Trophoblast cell (in vitro differentiated cells and primary cell): Measurements from ENCODE around the gene ZNF217.
"Not testable (repeated sequence)": the region's sequence is repeated elsewhere in the genome, so short reads cannot be mapped to it uniquely, and the experiment has no call there.

ENCODE experiments used
- DNase-seq, 2 donors: peaks; one replicate each; pipeline ENCODE4 v3.0.0-alpha.2; 2016
- H2AFZ ChIP-seq: 2 replicates; pipeline ENCODE4 v1.6.1; 2013; ENCODE audit warnings: low read length, moderate library complexity, mild to moderate bottlenecking; ENCODE audit not compliant: insufficient read depth, poor library complexity
- H2AK5ac ChIP-seq: 2 replicates; pipeline ENCODE4 v1.6.1; 2013; ENCODE audit warnings: mild to moderate bottlenecking, low read length
- H2BK120ac ChIP-seq: 2 replicates; pipeline ENCODE4 v1.6.1; 2013; ENCODE audit warnings: low read length, mild to moderate bottlenecking, moderate library complexity; ENCODE audit not compliant: insufficient read depth, poor library complexity
- H2BK12ac ChIP-seq: 2 replicates; pipeline ENCODE4 v1.6.1; 2013; ENCODE audit warnings: mild to moderate bottlenecking, low read length, moderate library complexity
- H2BK5ac ChIP-seq: 2 replicates; pipeline ENCODE4 v1.6.1; 2013; ENCODE audit warnings: low read length, low read depth, moderate library complexity, mild to moderate bottlenecking; ENCODE audit not compliant: poor library complexity
- H3K14ac ChIP-seq: 2 replicates; pipeline ENCODE4 v1.6.1; 2013; ENCODE audit warnings: mild to moderate bottlenecking, low read length
- H3K18ac ChIP-seq: 2 replicates; pipeline ENCODE4 v1.6.1; 2013; ENCODE audit warnings: mild to moderate bottlenecking, low read length
- H3K23ac ChIP-seq: 2 replicates; pipeline ENCODE4 v1.6.1; 2013; ENCODE audit warnings: low read length
- H3K27ac ChIP-seq: 2 replicates; pipeline ENCODE4 v1.5.1; 2013; ENCODE audit warnings: low read depth, mild to moderate bottlenecking, inconsistent platforms, low read length, moderate library complexity
- H3K27me3 ChIP-seq: 2 replicates; pipeline ENCODE4 v1.6.1; 2013; ENCODE audit warnings: inconsistent platforms, mild to moderate bottlenecking, low read length, moderate library complexity; ENCODE audit not compliant: insufficient read depth
- H3K36me3 ChIP-seq, 2 experiments: 1 replicate in 1 of 2; 2 replicates in 1 of 2; pipeline ENCODE4 v1.6.1; 2013; ENCODE audit warnings: low read length in 2 of 2, mild to moderate bottlenecking in 2 of 2, moderate library complexity in 1 of 2; ENCODE audit not compliant: insufficient read depth in 2 of 2, control insufficient read depth in 1 of 2
- H3K4ac ChIP-seq: 2 replicates; pipeline ENCODE4 v1.6.1; 2013; ENCODE audit warnings: low read depth, mild to moderate bottlenecking, low read length, moderate library complexity
- H3K4me1 ChIP-seq, 2 experiments: 1 replicate in 1 of 2; 2 replicates in 1 of 2; pipeline ENCODE4 v1.6.1; 2013; ENCODE audit warnings: low read length in 2 of 2, mild to moderate bottlenecking in 2 of 2, moderate library complexity in 1 of 2; ENCODE audit not compliant: insufficient read depth in 2 of 2, control insufficient read depth in 1 of 2
- H3K4me2 ChIP-seq: 2 replicates; pipeline ENCODE4 v1.6.1; 2013; ENCODE audit warnings: inconsistent platforms, mild to moderate bottlenecking, low read length, moderate library complexity
- H3K4me3 ChIP-seq: 2 replicates; pipeline ENCODE4 v1.5.1; 2013; ENCODE audit warnings: mild to moderate bottlenecking, low read depth, low read length, inconsistent platforms
- H3K79me1 ChIP-seq: one replicate; pipeline ENCODE4 v1.6.1; 2013; ENCODE audit warnings: low read length
- H3K79me2 ChIP-seq: 2 replicates; pipeline ENCODE4 v1.6.1; 2013; ENCODE audit warnings: low read length, mild to moderate bottlenecking; ENCODE audit not compliant: control insufficient read depth, insufficient read depth, poor library complexity
- H3K9ac ChIP-seq: 2 replicates; pipeline ENCODE4 v1.6.1; 2013; ENCODE audit warnings: mild to moderate bottlenecking, low read length
- H3K9me3 ChIP-seq: 2 replicates; pipeline ENCODE4 v1.6.1; 2013; ENCODE audit warnings: low read depth, mild to moderate bottlenecking, control low read depth, inconsistent platforms, low read length; ENCODE audit not compliant: insufficient read depth
- H4K12ac ChIP-seq: 2 replicates; pipeline ENCODE4 v1.6.1; 2013; ENCODE audit warnings: low read depth, mild to moderate bottlenecking, low read length, moderate library complexity
- H4K8ac ChIP-seq: 2 replicates; pipeline ENCODE4 v1.6.1; 2013; ENCODE audit warnings: low read depth, mild to moderate bottlenecking, low read length, moderate library complexity
- H4K91ac ChIP-seq: one replicate; pipeline ENCODE4 v1.6.1; 2013; ENCODE audit warnings: low read depth, mild to moderate bottlenecking, low read length, moderate library complexity
- WGBS: extraction: QIAGEN DNeasy Blood & Tissue Kit; methylation state at CpG from one replicate; pipeline ENCODE4 v1.1.7; 2013; ENCODE audit warnings: missing lambda C conversion rate; ENCODE audit not compliant: insufficient read length, insufficient coverage; ENCODE audit errors: extremely low coverage; 5-methylcytosine and 5-hydroxymethylcytosine counted together

Gene ZNF217

DNA sequence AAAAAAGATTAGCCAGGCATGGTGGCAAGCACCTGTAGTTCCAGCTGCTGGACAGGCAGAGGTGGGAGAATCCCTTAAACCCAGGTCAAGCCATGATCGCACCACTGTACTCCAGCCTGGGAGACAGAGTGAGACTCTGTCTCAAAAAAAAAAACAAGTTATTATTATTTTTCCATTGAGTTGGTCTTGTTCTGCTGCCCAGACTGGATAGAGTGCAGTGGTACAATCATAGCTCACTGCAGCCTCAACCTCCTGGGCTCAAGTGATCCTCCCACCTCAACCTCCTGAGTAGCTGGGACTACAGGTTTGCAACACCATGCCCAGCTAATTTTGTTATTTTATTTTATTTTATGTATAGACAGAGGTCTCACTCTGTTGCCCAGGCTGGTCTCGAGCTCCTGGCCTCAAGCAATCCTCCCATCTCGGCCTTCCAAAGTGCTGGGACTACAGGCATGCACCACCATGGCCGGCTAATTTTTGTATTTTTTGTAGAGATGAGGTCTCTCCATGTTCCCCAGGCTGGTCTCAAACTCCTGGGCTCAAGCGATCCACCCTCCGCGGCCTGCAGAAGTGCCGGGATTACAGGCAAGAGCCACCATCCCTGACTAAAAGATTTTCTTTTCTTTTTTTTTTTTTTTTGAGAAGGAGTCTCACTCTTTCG, 31.4 kb downstream of the ZNF217 start:
- not testable (repeated sequence) for H3K79me2 ChIP-seq, H3K27me3 ChIP-seq, H3K4ac ChIP-seq, H2BK5ac ChIP-seq, H3K23ac ChIP-seq, H4K8ac ChIP-seq, H3K27ac ChIP-seq, H2AK5ac ChIP-seq, DNase-seq, H3K18ac ChIP-seq, H3K79me1 ChIP-seq, H4K12ac ChIP-seq, H2BK120ac ChIP-seq, H3K4me2 ChIP-seq, H3K4me1 ChIP-seq, H4K91ac ChIP-seq, H3K14ac ChIP-seq, H2AFZ ChIP-seq, H2BK12ac ChIP-seq, H3K4me3 ChIP-seq, H3K9ac ChIP-seq, H3K9me3 ChIP-seq
- H3K36me3 ChIP-seq: peaks cover 21 to 22% of the 10 kb centered on the region in 2 experiments
- WGBS: no CpG with 5 or more reads among the region's 9 CpGs

DNA sequence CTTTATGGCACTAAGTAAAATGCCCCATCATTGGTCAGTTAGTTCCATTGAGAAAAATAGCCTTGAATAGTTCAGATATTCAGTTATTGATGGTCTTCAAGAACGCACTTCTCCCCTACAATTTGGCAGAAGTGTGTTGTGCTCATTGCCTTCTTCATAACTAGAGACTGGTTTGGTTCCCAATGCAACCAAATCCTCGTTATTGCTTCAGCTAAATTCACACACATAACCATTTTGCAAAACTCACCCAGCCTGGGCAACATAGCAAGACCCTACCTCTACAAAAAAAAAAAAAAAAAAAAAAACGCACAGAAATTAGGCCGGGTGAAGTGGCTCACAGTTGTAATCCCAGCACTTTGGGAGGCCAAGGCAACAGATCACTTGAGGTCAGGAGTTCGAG, 32.1 kb downstream of the ZNF217 start:
- Histone ChIP-seq H3K9ac (no peak overlapping the region), H4K12ac (no peak overlapping the region), H3K18ac (no peak overlapping the region), H2AFZ (no peak overlapping the region), H4K91ac (no peak overlapping the region), H3K23ac (no peak overlapping the region), H2BK120ac (no peak overlapping the region), H3K79me1 (peaks cover 2% of the 10 kb centered on the region), H2AK5ac (no peak overlapping the region), H4K8ac (no peak overlapping the region), H3K4me1 (peaks cover 0 to 4% of the 10 kb centered on the region in 2 experiments), H3K4ac (no peak overlapping the region), H3K27me3 (no peaks in the 10 kb centered on the region), H3K4me2 (no peak overlapping the region), H3K36me3 (peaks cover 18 to 19% of the 10 kb centered on the region in 2 experiments), H3K9me3 (no peaks in the 10 kb centered on the region), H3K27ac (no peak overlapping the region), H3K14ac (no peak overlapping the region), H2BK5ac (no peak overlapping the region), H3K79me2 (no peaks in the 10 kb centered on the region), H3K4me3 (no peak overlapping the region), H2BK12ac (no peak overlapping the region)
- WGBS: no CpG with 5 or more reads among the region's 5 CpGs
- no peak for DNase-seq

DNA sequence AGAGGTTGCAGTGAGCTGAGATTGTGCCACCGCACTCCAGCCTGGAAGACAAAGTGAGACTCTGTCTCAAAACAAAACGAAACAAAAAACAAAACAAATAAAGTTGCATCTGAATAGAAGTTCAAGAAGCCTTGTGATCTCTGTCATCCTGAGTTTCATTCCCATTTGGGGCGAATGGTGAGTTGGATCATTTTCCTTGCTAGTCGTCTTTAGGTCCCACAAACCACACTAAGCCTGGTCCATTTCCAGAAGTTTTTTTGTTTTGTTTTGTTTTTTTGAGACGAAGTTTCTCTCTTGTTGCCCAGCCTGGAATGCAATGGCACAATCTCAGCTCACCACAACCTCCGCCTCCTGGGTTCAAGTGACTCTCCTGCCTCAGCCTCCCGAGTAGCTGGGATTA, 33.8 kb downstream of the ZNF217 start:
- no peaks in the 10 kb centered on the region for H3K27me3 ChIP-seq
- peaks cover 2% of the 10 kb centered on the region for H3K79me1 ChIP-seq
- no peak overlapping the region for H3K9ac ChIP-seq
- no peak overlapping the region for H3K23ac ChIP-seq
- no peak overlapping the region for H3K4ac ChIP-seq
- peaks cover 0 to 4% of the 10 kb centered on the region in 2 experiments for H3K4me1 ChIP-seq
- no peak overlapping the region for H2AFZ ChIP-seq
- no peak overlapping the region for H2BK5ac ChIP-seq
- H2AK5ac ChIP-seq: no peak overlapping the region
- no peak overlapping the region for H3K14ac ChIP-seq
- H3K9me3 ChIP-seq: no peaks in the 10 kb centered on the region
- H3K27ac ChIP-seq: no peak overlapping the region
- H3K18ac ChIP-seq: no peak overlapping the region
- H3K4me3 ChIP-seq: no peak overlapping the region
- H4K8ac ChIP-seq: no peak overlapping the region
- no peak overlapping the region for H2BK120ac ChIP-seq
- H2BK12ac ChIP-seq: no peak overlapping the region
- no peak overlapping the region for H4K12ac ChIP-seq
- no CpG with 5 or more reads among the region's 7 CpGs for WGBS
- no peak overlapping the region for H4K91ac ChIP-seq
- H3K79me2 ChIP-seq: no peaks in the 10 kb centered on the region
- H3K36me3 ChIP-seq: peaks cover 5 to 7% of the 10 kb centered on the region in 2 experiments
- H3K4me2 ChIP-seq: no peak overlapping the region
- no peak for DNase-seq

DNA sequence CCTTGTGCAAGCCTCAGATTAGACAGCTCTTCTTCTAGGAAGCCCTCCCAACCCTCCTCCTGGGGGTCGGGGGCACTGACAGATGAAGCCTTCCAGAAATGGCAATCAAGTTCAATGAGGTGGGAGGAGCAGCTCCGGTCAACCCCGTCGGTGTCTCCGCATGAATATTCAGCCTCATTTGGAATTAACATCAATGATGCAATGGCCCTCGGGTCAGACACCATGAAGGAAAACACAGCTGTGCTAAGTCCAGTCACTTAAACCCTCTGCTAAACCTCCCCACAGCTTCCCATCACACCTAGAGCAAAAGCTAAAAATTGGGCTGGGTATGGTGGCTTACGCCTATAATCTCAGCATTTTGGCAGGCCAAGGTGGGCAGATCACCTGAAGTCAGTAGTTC, 36.5 kb downstream of the ZNF217 start:
- Histone ChIP-seq H2BK120ac (no peak overlapping the region), H3K4me1 (no peaks in the 10 kb centered on the region), H2BK5ac (no peak overlapping the region), H3K14ac (no peak overlapping the region), H3K79me1 (no peaks in the 10 kb centered on the region), H3K27me3 (no peaks in the 10 kb centered on the region), H3K4ac (no peak overlapping the region), H4K8ac (no peak overlapping the region), H4K12ac (no peak overlapping the region), H2BK12ac (no peak overlapping the region), H2AFZ (no peak overlapping the region), H3K9me3 (no peaks in the 10 kb centered on the region), H3K79me2 (no peaks in the 10 kb centered on the region), H4K91ac (no peak overlapping the region), H3K9ac (no peak overlapping the region), H3K4me2 (no peak overlapping the region), H3K4me3 (no peak overlapping the region), H2AK5ac (no peak overlapping the region), H3K23ac (no peak overlapping the region), H3K36me3 (peaks cover 0 to 2% of the 10 kb centered on the region in 2 experiments), H3K27ac (no peak overlapping the region), H3K18ac (no peak overlapping the region)
- no CpG with 5 or more reads among the region's 7 CpGs for WGBS
- no peak for DNase-seq
